ENCODE measurements around the gene GOLT1A. TPM values are rescaled to one million over a fixed set of nuclear protein-coding genes. Genes with fewer than 3 reads are reported as not detected.

Gene GOLT1A
- polyA plus RNA-seq, 2 donors, result 0.42 to 0.81 TPM

DNA sequence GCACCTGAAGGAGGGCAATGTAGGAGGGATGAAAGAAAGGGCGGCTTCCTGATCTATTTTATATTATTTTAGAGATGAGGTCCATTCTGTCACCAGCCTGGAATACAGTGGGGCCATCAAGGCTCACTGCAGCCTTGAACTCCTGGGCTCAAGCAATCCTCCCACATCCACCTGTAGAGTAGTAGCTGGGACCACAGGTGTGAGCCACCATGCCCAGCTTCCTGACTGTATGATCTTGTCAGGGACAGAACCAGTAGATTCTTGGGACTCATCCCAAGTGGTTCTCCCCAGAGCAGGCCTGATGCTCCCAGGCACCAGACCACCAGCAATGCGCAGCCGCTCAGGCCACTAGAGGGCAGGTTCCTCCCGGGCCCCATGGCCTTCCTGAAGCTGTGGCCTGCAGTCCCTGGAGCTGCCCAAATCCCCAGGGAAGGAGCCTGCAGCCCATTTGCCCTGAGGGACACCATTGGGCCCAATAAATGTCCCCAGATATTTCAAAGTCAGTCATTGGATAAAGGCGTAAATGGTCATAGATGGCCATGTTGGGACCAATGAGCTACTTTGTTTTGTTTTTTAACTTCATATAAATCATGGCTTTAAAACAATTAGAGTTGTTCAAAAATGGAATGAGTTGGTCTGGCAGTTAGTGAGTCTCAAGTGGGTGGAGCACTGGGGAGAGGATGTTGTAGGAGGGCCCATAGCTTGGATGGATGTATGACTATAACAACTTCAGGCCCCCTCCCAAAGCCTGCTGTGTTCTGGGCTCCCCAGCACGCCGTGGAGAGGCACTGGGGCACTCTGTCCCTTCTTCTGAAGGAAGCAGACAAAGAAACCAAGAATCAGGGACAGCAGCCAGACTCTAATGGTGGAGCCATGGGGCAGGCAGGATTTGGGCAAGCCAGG is 44.7 kb upstream of the GOLT1A start:
- Histone ChIP-seq H3K27ac (ENCODE audit: low read depth in 2 of 2, low read length in 1 of 2) (no peak overlapping the region), H3K4me1 (ENCODE audit: control insufficient read depth in 2 of 2, insufficient read depth in 2 of 2, low read length in 1 of 2) (peaks cover 0 to 2% of the 10 kb centered on the region in 2 donors), H3K36me3 (ENCODE audit: control insufficient read depth in 2 of 2, insufficient read depth in 2 of 2, low read length in 1 of 2) (peaks cover 2 to 32% of the 10 kb centered on the region in 2 donors)

DNA sequence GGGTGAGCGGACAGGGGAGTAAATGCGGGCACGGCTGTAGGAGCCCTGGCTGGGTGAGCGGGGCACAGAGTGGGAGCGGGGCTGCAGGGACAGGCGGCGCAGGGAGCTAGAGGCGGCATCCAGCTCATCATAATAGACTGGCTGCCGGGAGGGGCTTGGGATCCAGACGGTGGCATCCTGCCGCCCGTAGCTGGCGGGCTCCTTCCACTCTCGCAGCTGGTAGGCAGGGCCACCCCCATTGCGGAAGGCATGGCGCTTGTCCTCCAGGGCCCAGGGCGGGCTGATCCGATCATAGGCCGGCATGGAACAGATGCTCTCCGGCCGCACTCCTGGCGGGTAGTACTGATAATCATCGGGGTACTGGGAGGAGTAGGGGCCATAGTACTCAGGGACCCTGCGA is 43.7 kb upstream of the GOLT1A start:
- peaks cover 2 to 29% of the 10 kb centered on the region in 2 donors for H3K36me3 ChIP-seq (ENCODE audit: control insufficient read depth in 2 of 2, insufficient read depth in 2 of 2, low read length in 1 of 2)
- no peak overlapping the region for H3K27ac ChIP-seq (ENCODE audit: low read depth in 2 of 2, low read length in 1 of 2)
- WGBS, 2 donors, result 94% methylated on average over 24 of the region's 24 CpGs
- H3K27me3 ChIP-seq (ENCODE audit: control insufficient read depth in 1 of 2, insufficient read depth in 2 of 2, low read length in 2 of 2), result no peaks in the 10 kb centered on the region
- no peak overlapping the region for H3K4me3 ChIP-seq (ENCODE audit: low read depth in 1 of 2, low read length in 2 of 2)
- H3K9me3 ChIP-seq (ENCODE audit: control insufficient read depth in 2 of 2, insufficient read depth in 1 of 2, low read depth in 1 of 2, low read length in 1 of 2), result no peaks in the 10 kb centered on the region
- H3K4me1 ChIP-seq (ENCODE audit: control insufficient read depth in 2 of 2, insufficient read depth in 2 of 2, low read length in 1 of 2), result peaks cover 0 to 2% of the 10 kb centered on the region in 2 donors

More for the DNA sequence above, 44.7 kb upstream of the GOLT1A start:
- no peak overlapping the region for H3K4me3 ChIP-seq (ENCODE audit: low read depth in 1 of 2, low read length in 2 of 2)
- H3K9me3 ChIP-seq (ENCODE audit: control insufficient read depth in 2 of 2, insufficient read depth in 1 of 2, low read depth in 1 of 2, low read length in 1 of 2), result no peaks in the 10 kb centered on the region
- 75 to 78% methylated on average over 7 of the region's 7 CpGs for WGBS, 2 donors
- H3K27me3 ChIP-seq (ENCODE audit: control insufficient read depth in 1 of 2, insufficient read depth in 2 of 2, low read length in 2 of 2), result no peaks in the 10 kb centered on the region

DNA sequence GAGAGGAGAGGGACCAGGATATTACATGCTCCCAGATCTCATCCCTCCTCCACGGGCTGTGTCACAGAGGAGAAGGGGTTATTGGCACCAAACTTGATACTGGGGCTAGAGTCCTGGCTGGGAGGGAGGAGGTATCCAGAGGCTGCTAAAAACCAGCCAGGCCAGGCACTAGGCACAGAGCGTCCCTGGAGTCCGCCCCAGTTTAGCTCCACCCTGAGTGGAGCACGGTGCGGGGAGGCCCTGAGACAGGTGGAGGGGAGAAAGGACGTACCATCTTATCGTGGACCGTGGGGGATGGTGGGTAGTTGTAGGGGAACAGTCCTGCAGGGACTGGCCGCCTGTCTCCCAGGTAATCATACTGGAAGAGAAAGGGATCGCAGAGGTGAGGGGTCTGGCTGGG is 42.7 kb upstream of the GOLT1A start:
- no peaks in the 10 kb centered on the region for H3K9me3 ChIP-seq (ENCODE audit: control insufficient read depth in 2 of 2, insufficient read depth in 1 of 2, low read depth in 1 of 2, low read length in 1 of 2)
- peaks cover 0 to 1% of the 10 kb centered on the region in 2 donors for H3K4me1 ChIP-seq (ENCODE audit: control insufficient read depth in 2 of 2, insufficient read depth in 2 of 2, low read length in 1 of 2)
- H3K4me3 ChIP-seq (ENCODE audit: low read depth in 1 of 2, low read length in 2 of 2), result no peak overlapping the region
- peaks cover under 1 to 29% of the 10 kb centered on the region in 2 donors for H3K36me3 ChIP-seq (ENCODE audit: control insufficient read depth in 2 of 2, insufficient read depth in 2 of 2, low read length in 1 of 2)
- no peak overlapping the region for H3K27ac ChIP-seq (ENCODE audit: low read depth in 2 of 2, low read length in 1 of 2)
- H3K27me3 ChIP-seq (ENCODE audit: control insufficient read depth in 1 of 2, insufficient read depth in 2 of 2, low read length in 2 of 2), result no peaks in the 10 kb centered on the region
- WGBS, 2 donors, result 87 to 89% methylated on average over 10 of the region's 10 CpGs

DNA sequence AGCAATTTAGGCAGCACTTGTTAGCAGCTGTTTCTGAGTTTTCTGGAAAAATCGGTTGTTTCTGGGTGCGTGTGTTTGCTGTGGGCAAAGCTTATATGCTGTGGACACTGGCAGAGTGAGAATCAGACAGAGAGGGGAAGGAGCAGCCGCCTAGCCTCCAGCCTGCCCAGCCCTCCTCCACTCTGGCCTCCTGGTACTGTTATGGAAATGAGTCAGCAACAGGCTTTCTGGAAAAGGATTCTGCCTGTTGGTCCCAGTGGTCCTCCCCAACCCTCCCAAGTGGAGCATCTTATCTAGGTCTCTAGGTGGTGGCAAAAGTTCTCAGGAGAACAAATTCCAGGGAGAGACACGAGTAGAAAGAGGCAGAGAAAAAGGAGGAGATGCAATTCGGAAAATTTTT is 42.2 kb upstream of the GOLT1A start:
- no peaks in the 10 kb centered on the region for H3K27me3 ChIP-seq (ENCODE audit: control insufficient read depth in 1 of 2, insufficient read depth in 2 of 2, low read length in 2 of 2)
- H3K4me3 ChIP-seq (ENCODE audit: low read depth in 1 of 2, low read length in 2 of 2), result no peak overlapping the region
- WGBS, 2 donors, result 71 to 77% methylated on average over 5 of the region's 5 CpGs
- H3K36me3 ChIP-seq (ENCODE audit: control insufficient read depth in 2 of 2, insufficient read depth in 2 of 2, low read length in 1 of 2), result peaks cover 0 to 24% of the 10 kb centered on the region in 2 donors
- no peaks in the 10 kb centered on the region for H3K9me3 ChIP-seq (ENCODE audit: control insufficient read depth in 2 of 2, insufficient read depth in 1 of 2, low read depth in 1 of 2, low read length in 1 of 2)
- peak overlapping the region in 1 of 2 donors; percentile 3 for H3K27ac ChIP-seq (ENCODE audit: low read depth in 2 of 2, low read length in 1 of 2)
- H3K4me1 ChIP-seq (ENCODE audit: control insufficient read depth in 2 of 2, insufficient read depth in 2 of 2, low read length in 1 of 2), result no peaks in the 10 kb centered on the region

DNA sequence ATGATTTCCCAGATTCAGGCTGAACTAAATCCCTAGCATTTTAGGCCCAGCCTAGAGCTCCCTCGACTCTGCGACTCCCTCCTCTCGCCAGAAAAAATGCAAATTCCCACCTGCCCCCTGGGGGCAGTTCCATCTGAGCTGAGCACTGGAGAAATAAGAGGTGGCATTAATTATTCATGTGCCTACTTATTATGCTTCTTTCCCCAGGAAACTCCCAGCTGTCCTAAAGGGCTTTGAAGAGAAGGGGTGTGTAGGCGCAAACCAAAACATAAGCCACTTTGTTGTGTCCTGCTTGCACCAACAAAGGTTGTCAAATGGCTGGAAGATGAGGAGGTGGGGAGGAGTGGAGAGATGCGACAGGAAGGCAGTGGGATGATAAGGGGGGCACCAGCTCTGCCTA is 41.4 kb upstream of the GOLT1A start:
- no peaks in the 10 kb centered on the region for H3K9me3 ChIP-seq (ENCODE audit: control insufficient read depth in 2 of 2, insufficient read depth in 1 of 2, low read depth in 1 of 2, low read length in 1 of 2)
- no peaks in the 10 kb centered on the region for H3K4me1 ChIP-seq (ENCODE audit: control insufficient read depth in 2 of 2, insufficient read depth in 2 of 2, low read length in 1 of 2)
- no peaks in the 10 kb centered on the region for H3K27me3 ChIP-seq (ENCODE audit: control insufficient read depth in 1 of 2, insufficient read depth in 2 of 2, low read length in 2 of 2)
- WGBS, 2 donors, result 79 to 83% methylated on average over 5 of the region's 5 CpGs
- no peak overlapping the region for H3K27ac ChIP-seq (ENCODE audit: low read depth in 2 of 2, low read length in 1 of 2)
- H3K36me3 ChIP-seq (ENCODE audit: control insufficient read depth in 2 of 2, insufficient read depth in 2 of 2, low read length in 1 of 2), result peaks cover 0 to 19% of the 10 kb centered on the region in 2 donors
- no peak overlapping the region for H3K4me3 ChIP-seq (ENCODE audit: low read depth in 1 of 2, low read length in 2 of 2)

DNA sequence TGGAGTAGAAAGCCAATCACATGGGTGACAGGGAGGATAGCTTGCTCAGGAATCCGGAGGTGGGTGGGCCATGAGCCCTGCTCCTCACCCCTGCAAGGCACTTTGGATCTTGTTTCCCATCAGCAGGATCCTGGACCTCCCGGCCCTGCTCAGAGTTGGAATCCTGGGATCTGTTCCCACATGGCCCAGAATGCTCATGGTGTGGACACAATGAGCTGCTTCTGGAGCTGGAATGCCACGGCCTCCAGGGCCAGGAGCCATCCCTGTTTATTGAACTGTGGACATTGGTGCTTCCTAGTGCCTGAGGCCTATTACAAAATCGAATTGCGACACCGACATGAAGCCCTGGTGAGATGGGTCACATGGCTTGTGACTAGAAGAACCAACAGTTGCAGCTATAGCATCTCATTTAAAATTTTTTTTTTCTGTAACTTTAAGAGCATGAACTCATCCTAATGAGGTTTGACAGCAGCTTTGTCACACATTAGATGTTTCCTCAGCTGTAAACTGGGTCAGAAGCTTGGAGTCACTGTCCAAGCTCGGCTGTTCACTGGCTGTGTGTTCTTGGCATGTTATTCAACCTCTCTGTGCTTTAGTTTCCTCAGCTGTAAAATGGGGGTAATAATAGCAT is 40.4 kb upstream of the GOLT1A start:
- H3K9me3 ChIP-seq (ENCODE audit: control insufficient read depth in 2 of 2, insufficient read depth in 1 of 2, low read depth in 1 of 2, low read length in 1 of 2), result no peaks in the 10 kb centered on the region
- 60 to 68% methylated on average over 7 of the region's 7 CpGs for WGBS, 2 donors
- no peak overlapping the region for H3K4me3 ChIP-seq (ENCODE audit: low read depth in 1 of 2, low read length in 2 of 2)
- no peaks in the 10 kb centered on the region for H3K4me1 ChIP-seq (ENCODE audit: control insufficient read depth in 2 of 2, insufficient read depth in 2 of 2, low read length in 1 of 2)
- H3K27ac ChIP-seq (ENCODE audit: low read depth in 2 of 2, low read length in 1 of 2), result no peak overlapping the region
- H3K36me3 ChIP-seq (ENCODE audit: control insufficient read depth in 2 of 2, insufficient read depth in 2 of 2, low read length in 1 of 2), result peaks cover 0 to 19% of the 10 kb centered on the region in 2 donors
- H3K27me3 ChIP-seq (ENCODE audit: control insufficient read depth in 1 of 2, insufficient read depth in 2 of 2, low read length in 2 of 2), result no peaks in the 10 kb centered on the region

DNA sequence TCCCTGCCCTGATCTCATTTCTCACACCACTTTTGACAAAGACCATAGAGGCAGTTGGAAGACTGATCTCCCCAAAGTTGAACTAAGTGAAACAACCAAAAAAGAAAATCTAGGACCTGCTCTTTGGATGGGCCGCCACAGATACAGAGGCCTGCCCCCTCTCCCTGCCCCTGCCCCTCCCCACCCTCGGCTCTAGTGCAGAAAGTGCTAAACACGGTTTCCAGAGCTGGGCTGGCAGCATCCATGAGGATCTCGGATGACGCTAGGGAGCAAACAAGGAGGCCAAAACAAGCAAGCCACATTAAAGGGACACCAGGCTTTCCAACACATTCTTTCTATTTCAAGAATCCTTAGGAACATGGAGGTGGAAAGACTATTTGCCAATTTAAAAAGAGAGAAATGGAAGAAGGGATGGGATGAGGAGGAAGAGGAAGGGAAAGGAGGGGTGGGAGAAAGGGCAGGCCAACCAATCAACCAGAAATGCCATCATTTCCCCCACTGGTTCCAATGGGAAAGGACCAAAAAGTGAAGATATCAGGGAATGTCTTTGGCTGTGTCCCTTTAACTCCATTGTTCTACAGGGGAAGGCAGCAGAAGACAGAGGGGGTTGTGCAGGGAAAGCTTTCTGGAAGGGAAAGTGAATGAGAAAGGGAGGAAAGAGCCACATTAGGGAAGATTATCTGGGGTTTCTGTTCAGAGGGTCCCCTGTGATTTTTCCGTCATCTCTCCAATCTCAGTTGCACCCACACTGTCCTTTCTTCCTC is 38.3 kb upstream of the GOLT1A start:
- 82 to 88% methylated on average over 6 of the region's 6 CpGs for WGBS, 2 donors
- Histone ChIP-seq H3K36me3 (ENCODE audit: control insufficient read depth in 2 of 2, insufficient read depth in 2 of 2, low read length in 1 of 2) (peaks cover 0 to 18% of the 10 kb centered on the region in 2 donors), H3K9me3 (ENCODE audit: control insufficient read depth in 2 of 2, insufficient read depth in 1 of 2, low read depth in 1 of 2, low read length in 1 of 2) (no peaks in the 10 kb centered on the region), H3K4me1 (ENCODE audit: control insufficient read depth in 2 of 2, insufficient read depth in 2 of 2, low read length in 1 of 2) (no peaks in the 10 kb centered on the region), H3K27me3 (ENCODE audit: control insufficient read depth in 1 of 2, insufficient read depth in 2 of 2, low read length in 2 of 2) (no peaks in the 10 kb centered on the region), H3K27ac (ENCODE audit: low read depth in 2 of 2, low read length in 1 of 2) (no peak overlapping the region), H3K4me3 (ENCODE audit: low read depth in 1 of 2, low read length in 2 of 2) (no peak overlapping the region)

DNA sequence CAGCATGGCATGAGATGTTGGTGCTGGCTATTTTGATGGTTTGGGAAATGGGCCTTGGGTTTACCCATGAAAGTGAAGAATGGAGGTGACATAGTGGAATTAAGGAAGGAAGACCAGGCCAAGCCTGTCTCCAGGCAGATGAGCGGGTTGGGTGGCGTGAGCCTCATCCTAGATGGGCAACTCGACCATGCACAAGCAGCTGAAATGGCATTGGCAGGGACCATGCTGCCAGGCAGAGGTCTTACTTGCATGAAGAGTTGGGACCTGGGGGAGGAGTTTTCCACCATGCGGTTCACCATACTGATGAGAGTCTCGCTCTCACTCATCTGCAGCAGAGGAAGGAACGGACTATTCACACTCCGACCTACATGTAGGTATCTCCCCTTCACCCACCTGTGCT is 37.5 kb upstream of the GOLT1A start:
- no peaks in the 10 kb centered on the region for H3K9me3 ChIP-seq (ENCODE audit: control insufficient read depth in 2 of 2, insufficient read depth in 1 of 2, low read depth in 1 of 2, low read length in 1 of 2)
- H3K27me3 ChIP-seq (ENCODE audit: control insufficient read depth in 1 of 2, insufficient read depth in 2 of 2, low read length in 2 of 2), result no peaks in the 10 kb centered on the region
- H3K27ac ChIP-seq (ENCODE audit: low read depth in 2 of 2, low read length in 1 of 2), result no peak overlapping the region
- 92 to 94% methylated on average over 7 of the region's 7 CpGs for WGBS, 2 donors
- H3K4me1 ChIP-seq (ENCODE audit: control insufficient read depth in 2 of 2, insufficient read depth in 2 of 2, low read length in 1 of 2), result no peaks in the 10 kb centered on the region
- H3K4me3 ChIP-seq (ENCODE audit: low read depth in 1 of 2, low read length in 2 of 2), result no peak overlapping the region
- peaks cover 0 to 10% of the 10 kb centered on the region in 2 donors for H3K36me3 ChIP-seq (ENCODE audit: control insufficient read depth in 2 of 2, insufficient read depth in 2 of 2, low read length in 1 of 2)

DNA sequence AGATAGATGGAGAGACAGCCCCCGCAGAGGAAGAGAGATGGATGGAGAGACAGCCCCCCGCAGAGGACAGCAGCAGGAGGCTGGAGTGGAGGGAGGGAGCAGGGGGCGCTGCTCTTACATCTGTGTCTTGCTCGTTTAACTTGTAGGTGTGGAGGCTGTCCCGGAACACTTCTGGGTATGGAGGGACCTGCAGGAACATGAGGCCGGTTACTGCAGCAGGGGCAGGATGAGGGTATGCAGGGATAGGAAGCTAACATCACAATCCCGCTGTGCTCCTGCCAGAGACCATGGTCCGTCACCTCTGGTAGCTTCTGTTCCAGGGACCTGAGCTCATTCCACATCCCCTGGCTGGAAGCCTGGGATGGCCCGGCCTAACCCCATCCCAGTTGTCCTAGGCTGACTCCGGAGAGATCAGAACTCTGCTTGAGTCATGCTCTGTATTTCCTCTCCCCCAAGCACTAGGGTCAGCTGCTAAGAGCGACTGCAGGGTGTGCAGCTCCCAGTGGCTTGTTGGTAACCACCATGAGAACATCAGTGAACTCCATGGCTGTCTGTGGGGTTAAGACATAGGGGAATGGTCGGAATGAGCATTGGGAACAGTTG is 36.7 kb upstream of the GOLT1A start:
- Histone ChIP-seq H3K36me3 (ENCODE audit: control insufficient read depth in 2 of 2, insufficient read depth in 2 of 2, low read length in 1 of 2) (peaks cover 0 to 6% of the 10 kb centered on the region in 2 donors), H3K27ac (ENCODE audit: low read depth in 2 of 2, low read length in 1 of 2) (no peak overlapping the region), H3K9me3 (ENCODE audit: control insufficient read depth in 2 of 2, insufficient read depth in 1 of 2, low read depth in 1 of 2, low read length in 1 of 2) (no peaks in the 10 kb centered on the region), H3K4me3 (ENCODE audit: low read depth in 1 of 2, low read length in 2 of 2) (no peak overlapping the region), H3K4me1 (ENCODE audit: control insufficient read depth in 2 of 2, insufficient read depth in 2 of 2, low read length in 1 of 2) (no peaks in the 10 kb centered on the region), H3K27me3 (ENCODE audit: control insufficient read depth in 1 of 2, insufficient read depth in 2 of 2, low read length in 2 of 2) (no peaks in the 10 kb centered on the region)
- WGBS, 2 donors, result 72 to 76% methylated on average over 12 of the region's 12 CpGs

Data from esophagus (tissue), 2 donors.